Adrenal gland (tissue), 5 donors: ENCODE measurements around the gene MEI4.
"Not testable (repeated sequence)": the region's sequence is repeated elsewhere in the genome, so short reads cannot be mapped to it uniquely, and the experiment has no call there.

Experiments used
- CTCF ChIP-seq, 6 experiments: fragments of 450-650 bp in 4 of 6; fragments of 200-600 bp in 2 of 6; sonication (generic) in 1 of 6; IDR thresholded peaks; 1 replicate in 5 of 6; 2 replicates in 1 of 6; pipeline versions ENCODE4 v1.5.1 to v1.8.0; 2016 to 2021; ENCODE audit warnings: antibody characterized with exemption in 6 of 6, mild to moderate bottlenecking in 2 of 6, moderate library complexity in 1 of 6
- POLR2A ChIP-seq, 2 donors: fragments of 450-650 bp; IDR thresholded peaks; one replicate each; pipeline ENCODE4 v1.6.1; 2017; ENCODE audit warnings: antibody characterized with exemption in 2 of 2, mild to moderate bottlenecking in 2 of 2, moderate library complexity in 1 of 2
- donor health status: DM: no; HTN: no; CAD: no.

DNA sequence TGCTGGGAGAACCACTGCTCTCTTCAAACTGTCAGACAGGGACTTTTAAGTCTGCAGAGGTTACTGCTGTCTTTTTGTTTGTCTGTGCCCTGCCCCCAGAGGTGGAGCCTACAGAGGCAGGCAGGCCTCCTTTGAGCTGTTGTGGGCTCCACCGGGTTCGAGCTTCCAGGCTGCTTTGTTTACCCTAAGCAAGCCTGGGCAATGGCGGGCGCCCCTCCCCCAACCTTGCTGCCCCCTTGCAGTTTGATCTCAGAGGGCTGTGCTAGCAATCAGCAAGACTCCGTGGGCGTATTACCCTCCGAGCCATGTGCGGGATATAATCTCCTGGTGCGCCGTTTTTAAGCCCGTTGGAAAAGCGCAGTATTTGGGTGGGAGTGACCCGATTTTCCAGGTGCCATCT, 83.2 kb downstream of the MEI4 start:
- not testable (repeated sequence) for TF ChIP-seq CTCF, POLR2A (IDR thresholded peaks at IDR 0.05)
